A549 (cell line): ENCODE data around the gene UNC79. TPM values are rescaled to one million over a fixed set of nuclear protein-coding genes. Genes with fewer than 3 reads are reported as not detected.
"Not testable (repeated sequence)": the region's sequence is repeated elsewhere in the genome, so short reads cannot be mapped to it uniquely, and the experiment has no call there.

Experiments used
- ATAC-seq, 2 experiments: fragments of 200-7000 bp in 1 of 2; fragments of >200 bp in 1 of 2; cut with Nextera tagmentation in 1 of 2; cut with Tn5 transposase in 1 of 2; 3 replicates each; pipeline versions ENCODE4 v1.8.0 to v1.9.1; 2018 to 2020; ENCODE audit warnings: mild to moderate bottlenecking in 1 of 2, moderate library complexity in 1 of 2
- CTCF ChIA-PET: fragments of 300-600 bp; sonication (Branson Sonifier 250); formaldehyde crosslinking; extraction: SDS; loops from one replicate; lab custom pipeline; 2021; ENCODE audit warnings: antibody characterized with exemption, inconsistent platforms; lab: Yijun Ruan, JAX
- POLR2A ChIA-PET: fragments of 350-600 bp; formaldehyde crosslinking; extraction: SDS; loops from one replicate; lab custom pipeline; 2021; ENCODE audit warnings: antibody characterized with exemption, inconsistent platforms; lab: Yijun Ruan, JAX
- DNase-seq, 2 experiments: peaks; one replicate each; pipeline versions ENCODE4 v3.0.0 to v3.0.0-alpha.2; 2011 to 2016; ENCODE audit warnings: low read depth in 1 of 2, low spot score in 1 of 2
- FAIRE-seq: peaks from 2 replicates; lab custom pipeline; 2011; peaks lifted over from hg19 to GRCh38; lab: Jason Lieb, UNC
- H3K27ac ChIP-seq, 2 experiments: fragments of >200 bp; sonication (Bioruptor Twin); formaldehyde crosslinking; 3 replicates each; pipeline ENCODE4 v1.5.1; 2016 to 2017
- H3K4me1 ChIP-seq: fragments of >200 bp; sonication (Bioruptor Twin); formaldehyde crosslinking; 3 replicates; pipeline ENCODE4 v1.6.1; 2016
- H3K4me2 ChIP-seq: fragments of >200 bp; sonication (Bioruptor Twin); formaldehyde crosslinking; 3 replicates; pipeline ENCODE4 v1.6.1; 2016
- H3K4me3 ChIP-seq: fragments of >200 bp; sonication (Bioruptor Twin); formaldehyde crosslinking; 3 replicates; pipeline ENCODE4 v1.5.1; 2016
- H3K9me3 ChIP-seq: fragments of >200 bp; sonication (Bioruptor Twin); formaldehyde crosslinking; 3 replicates; pipeline ENCODE4 v1.6.1; 2016
- BCL3 ChIP-seq: fragments of >200 bp; sonication (Bioruptor Twin); formaldehyde crosslinking; IDR thresholded peaks from 3 replicates; pipeline ENCODE4 v1.6.1; 2016
- CTCF ChIP-seq: fragments of >200 bp; sonication (Bioruptor Twin); formaldehyde crosslinking; IDR thresholded peaks from 3 replicates; pipeline ENCODE4 v1.5.1; 2016
- E2F6 ChIP-seq: IDR thresholded peaks from 2 replicates; pipeline ENCODE4 v1.6.1; 2012; ENCODE audit warnings: low read depth, borderline replicate concordance
- EHF ChIP-seq: fragments of 250-450 bp; sonication (Bioruptor Pico); IDR thresholded peaks from 2 replicates; pipeline ENCODE4 v1.5.0; 2020; ENCODE audit warnings: mild to moderate bottlenecking
- ESRRA ChIP-seq: fragments of 150-350 bp; IDR thresholded peaks from 2 replicates; pipeline ENCODE4 v1.6.1; 2014; ENCODE audit warnings: mild to moderate bottlenecking, low read length, borderline replicate concordance
- FOSL2 ChIP-seq, 2 experiments: fragments of 450-650 bp in 1 of 2; fragments of >200 bp in 1 of 2; sonication (Bioruptor Twin) in 1 of 2; formaldehyde crosslinking; IDR thresholded peaks; 2 replicates each; pipeline versions ENCODE4 v1.5.0 to v1.6.1; 2016 to 2020; ENCODE audit warnings: mild to moderate bottlenecking in 1 of 2, moderate library complexity in 1 of 2
- FOXS1 ChIP-seq: fragments of 250-450 bp; sonication (Bioruptor Pico); IDR thresholded peaks from 2 replicates; pipeline ENCODE4 v1.5.0; 2020; ENCODE audit warnings: mild to moderate bottlenecking, moderate library complexity
- GATA3 ChIP-seq: IDR thresholded peaks from 2 replicates; pipeline ENCODE4 v1.6.1; 2012; ENCODE audit warnings: borderline replicate concordance
- HOXB13 ChIP-seq: fragments of 250-450 bp; sonication (Bioruptor Pico); IDR thresholded peaks from 2 replicates; pipeline ENCODE4 v1.5.0; 2020; ENCODE audit warnings: low read depth, mild to moderate bottlenecking, moderate library complexity
- KDM1A ChIP-seq: fragments of 200-600 bp; sonication (generic); IDR thresholded peaks from 2 replicates; pipeline ENCODE4 v1.6.1; 2016; ENCODE audit warnings: low read depth, mild to moderate bottlenecking
- MYC ChIP-seq: IDR thresholded peaks from 2 replicates; pipeline ENCODE4 v1.6.1; 2012; ENCODE audit warnings: mild to moderate bottlenecking, inconsistent platforms, low read length, improper control_type of control experiment, borderline replicate concordance
- PHF8 ChIP-seq: fragments of 200-600 bp; sonication (generic); IDR thresholded peaks from 2 replicates; pipeline ENCODE4 v1.6.1; 2016; ENCODE audit warnings: low read depth, mild to moderate bottlenecking, antibody characterized with exemption, moderate library complexity, borderline replicate concordance
- POLR2AphosphoS2 ChIP-seq: conservative IDR thresholded peaks from 2 replicates; pipeline ENCODE4 v1.6.1; 2012; ENCODE audit warnings: low read length, improper control_type of control experiment, inconsistent platforms
- RCOR1 ChIP-seq: fragments of 150-350 bp; IDR thresholded peaks from 2 replicates; pipeline ENCODE4 v1.6.1; 2014; ENCODE audit warnings: antibody characterized with exemption, low read length, low read depth
- RFX5 ChIP-seq: fragments of 450-650 bp; IDR thresholded peaks from 2 replicates; pipeline ENCODE4 v1.7.1; 2014; ENCODE audit warnings: antibody characterized with exemption, mild to moderate bottlenecking, moderate library complexity
- SMC3 ChIP-seq: fragments of >200 bp; sonication (Bioruptor Twin); formaldehyde crosslinking; IDR thresholded peaks from 3 replicates; pipeline ENCODE4 v1.6.1; 2018; ENCODE audit warnings: inconsistent platforms
- TFCP2L1 ChIP-seq: fragments of 250-450 bp; sonication (Bioruptor Pico); IDR thresholded peaks from 2 replicates; pipeline ENCODE4 v1.5.0; 2021; ENCODE audit warnings: mild to moderate bottlenecking
- TP53 ChIP-seq: fragments of 250-450 bp; sonication (Bioruptor Pico); IDR thresholded peaks from 2 replicates; pipeline ENCODE4 v1.5.0; 2021; ENCODE audit warnings: mild to moderate bottlenecking, moderate library complexity
- ZNF302 ChIP-seq: fragments of 250-450 bp; sonication (Bioruptor Pico); IDR thresholded peaks from 2 replicates; pipeline ENCODE4 v1.9.0; 2021; ENCODE audit warnings: inconsistent platforms, mild to moderate bottlenecking, moderate library complexity
- ZSCAN20 ChIP-seq: fragments of 250-450 bp; sonication (Bioruptor Pico); IDR thresholded peaks from 2 replicates; pipeline ENCODE4 v1.8.0; 2022; ENCODE audit warnings: mild to moderate bottlenecking, moderate library complexity
- WGBS: methylation state at CpG from one replicate; pipeline ENCODE4 v1.1.6; 2017; ENCODE audit errors: missing lambda C conversion rate; 5-methylcytosine and 5-hydroxymethylcytosine counted together
- polyA plus RNA-seq, 4 experiments: library from polyadenylated mRNA; depleted of rRNA in 3 of 4; stranded (reverse); fragments of >200 nt; fragmentation: RNase III in 1 of 4; extraction: RNeasy Plus Mini Kit Qiagen cat#74134 plus additional on column Dnase treatment in 1 of 4; gene quantifications; 2 replicates in 3 of 4; 3 replicates in 1 of 4; pipeline ENCODE4 v1.2.3, GENCODE V29; 2011 to 2017

Gene UNC79
- polyA plus RNA-seq, 2 of the 4 experiments (the other 2 are of a cell fraction): 0.01 TPM

- Histone ChIP-seq H3K4me2 (no peak overlapping the region), H3K9me3 (no peaks in the 10 kb centered on the region), H3K4me1 (no peaks in the 10 kb centered on the region), H3K27ac (no peak overlapping the region), H3K4me3 (no peak overlapping the region)
- WGBS: 4% methylated on average over 2 of the region's 2 CpGs
- no peak for ATAC-seq
- CTCF ChIA-PET: no interaction called here
- TF ChIP-seq ESRRA (no peak), CTCF (no peak), POLR2AphosphoS2 (no peak)
- DNase-seq: no peak
- FAIRE-seq: no peak
- POLR2A ChIA-PET: no interaction called here
Observed at GRCh38 chr14:93410021-93410420, 20.7 kb upstream of the UNC79 start.

- H3K9me3 ChIP-seq: no peaks in the 10 kb centered on the region
- H3K27ac ChIP-seq: no peak overlapping the region
- TF ChIP-seq FOSL2 (IDR thresholded peaks at IDR 0.05): no peak
- TF ChIP-seq FOSL2 (CRISPR knock-in tag; IDR thresholded peaks at IDR 0.05): no peak
- no peak for TF ChIP-seq ESRRA
- TF ChIP-seq PHF8: no peak
- no peak for TF ChIP-seq TP53 (CRISPR knock-in tag)
- no peak for TF ChIP-seq BCL3
- no peak for TF ChIP-seq RCOR1
- no peak for TF ChIP-seq RFX5
- no peak for TF ChIP-seq EHF (CRISPR knock-in tag)
- TF ChIP-seq TFCP2L1 (CRISPR knock-in tag): no peak
- no peak for TF ChIP-seq FOXS1 (CRISPR knock-in tag)
- no peak for TF ChIP-seq SMC3
- no peak for TF ChIP-seq ZNF302 (CRISPR knock-in tag)
- no peak for TF ChIP-seq HOXB13 (CRISPR knock-in tag)
- no peak for TF ChIP-seq ZSCAN20
- TF ChIP-seq GATA3: no peak
- no peak for TF ChIP-seq E2F6
- TF ChIP-seq KDM1A: no peak
- no peak for TF ChIP-seq MYC
- ChIA-PET POLR2A (no interaction called here), CTCF (no interaction called here)
- ATAC-seq: no peak
- H3K4me1 ChIP-seq: no peaks in the 10 kb centered on the region
- no peak for FAIRE-seq
- DNase-seq: no peak
- 10% methylated on average over 3 of the region's 3 CpGs for WGBS
- H3K4me3 ChIP-seq: no peak overlapping the region
- no peak overlapping the region for H3K4me2 ChIP-seq
Observed at GRCh38 chr14:93410893-93411292, 19.8 kb upstream of the UNC79 start.

GRCh38 chr14:93425136-93425535, 5.6 kb upstream of the UNC79 start:
- FAIRE-seq, CTCF ChIA-PET, H3K4me1 ChIP-seq, H3K4me2 ChIP-seq, H3K27ac ChIP-seq, POLR2A ChIA-PET, DNase-seq, H3K4me3 ChIP-seq, ATAC-seq: not testable (repeated sequence)
- 0% methylated on average over 1 of the region's 1 CpG for WGBS
- peaks cover 11% of the 10 kb centered on the region; the same call in 1 of the 3 replicates for H3K9me3 ChIP-seq
